Thoracic aorta endothelial cell (primary cell): ENCODE data around the gene SPRYD4. TPM values are rescaled to one million over a fixed set of nuclear protein-coding genes. Genes with fewer than 3 reads are reported as not detected.

ENCODE experiments used
- total RNA-seq: library from RNA; depleted of rRNA; stranded (reverse); fragments of >200 nt; gene quantifications from 2 replicates; pipeline ENCODE4 v1.2.3, GENCODE V29; 2012

Gene SPRYD4
- 2.6 and 2.7 TPM in 2 replicates for total RNA-seq

DNA sequence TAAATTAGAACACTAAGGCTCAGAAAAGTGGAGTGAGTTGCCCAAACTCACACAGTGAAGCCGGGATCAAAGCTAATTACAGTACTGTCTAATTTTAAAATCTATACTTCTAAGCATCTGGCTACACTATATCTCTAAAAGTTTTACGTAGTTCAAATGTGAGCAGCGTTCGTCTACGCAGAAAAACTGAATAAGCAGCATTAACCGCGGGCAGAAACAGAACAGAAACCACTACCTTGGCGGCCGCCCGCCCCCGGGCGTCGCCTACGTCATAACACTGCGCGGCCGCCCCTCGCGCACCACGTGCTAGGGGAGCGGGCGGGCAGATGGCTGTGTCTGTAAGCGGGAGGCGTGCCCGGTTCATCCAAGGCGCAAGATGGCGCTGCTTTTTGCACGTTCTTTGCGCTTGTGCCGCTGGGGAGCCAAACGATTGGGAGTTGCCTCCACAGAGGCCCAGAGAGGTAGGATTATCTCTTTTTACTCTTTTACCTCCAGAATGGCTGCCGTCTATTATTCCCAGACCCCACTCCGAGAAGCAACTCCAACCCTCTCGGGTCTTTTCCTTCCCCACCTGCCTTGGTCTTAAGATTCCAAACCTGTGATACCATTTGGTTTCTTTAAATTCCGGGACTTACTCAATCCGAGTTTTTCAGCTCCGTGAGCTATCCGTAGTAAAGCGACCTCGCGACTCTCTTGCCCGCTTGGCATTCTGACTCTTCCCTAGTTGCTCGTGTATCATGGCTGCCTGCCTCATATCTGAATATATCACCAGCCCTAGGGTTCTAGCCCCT, at the start of gene SPRYD4:
TSS of gene SPRYD4 (plus strand) at position 363 of the 791 bp plus-strand sequence. CDS start at position 377, 14 bp downstream.

DNA sequence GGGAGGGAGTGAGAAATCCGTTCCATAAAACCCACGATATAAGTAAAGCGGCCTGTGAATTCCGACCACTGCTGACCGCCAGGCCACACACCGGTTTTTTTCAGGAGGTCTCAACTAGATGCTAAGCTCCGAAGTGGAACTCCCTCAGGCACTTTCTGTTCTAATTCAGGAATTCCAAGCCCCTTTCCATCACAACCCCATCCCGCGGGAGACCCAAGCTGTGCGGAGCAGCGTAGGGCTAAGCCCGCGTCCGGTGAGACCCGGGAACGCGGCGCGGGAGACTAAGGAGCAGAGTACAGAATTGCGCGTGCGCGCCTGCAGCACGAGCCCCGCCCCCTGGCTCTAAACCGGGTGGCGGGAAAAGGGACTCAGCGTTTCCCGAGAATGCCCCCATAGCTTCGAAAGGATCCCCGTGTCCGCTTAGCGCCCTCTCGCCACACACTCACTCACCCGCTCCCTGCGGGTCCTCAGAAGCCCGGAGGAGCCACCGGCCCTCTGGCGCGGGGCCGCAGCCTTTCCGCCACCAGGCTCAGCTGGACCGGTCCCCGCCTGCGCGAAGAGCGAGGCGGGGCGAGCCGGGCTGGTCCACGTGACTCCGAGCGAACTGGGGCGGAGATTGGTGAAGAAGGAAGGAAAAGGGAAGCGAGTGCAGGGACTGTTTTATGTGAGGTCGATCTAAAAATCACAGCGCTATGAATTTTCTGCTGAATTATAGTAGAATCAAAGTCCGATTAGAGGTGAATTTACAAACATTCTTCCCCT, 19.3 kb upstream of the SPRYD4 start, which contains the start of gene TIMELESS:
TSS of gene TIMELESS (minus strand) at position 567 of the 762 bp plus-strand sequence. CDS start 15,256 bp downstream, outside the sequence.

DNA sequence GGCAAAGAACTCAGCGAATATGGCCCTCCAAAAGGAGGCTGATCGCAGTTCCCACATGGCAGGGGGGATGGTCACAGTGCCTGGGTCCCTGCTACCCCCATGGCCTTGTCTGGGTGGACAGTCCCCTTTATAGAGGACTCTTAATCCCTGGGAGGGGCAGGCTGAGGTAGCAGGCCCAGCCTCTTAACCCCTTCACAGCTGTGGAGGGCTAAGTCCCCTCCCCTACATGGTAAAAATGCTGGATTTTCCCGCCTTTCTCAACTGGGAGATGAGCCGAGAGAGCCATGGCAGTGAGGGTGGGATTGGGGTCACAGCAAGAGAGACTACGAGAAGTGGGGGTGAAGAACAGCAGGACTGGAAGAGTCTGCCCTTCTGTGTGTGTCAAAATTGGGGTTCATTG, 13.8 kb upstream of the SPRYD4 start, which contains the start of gene MIP:
TSS of gene MIP (minus strand) at position 101 of the 400 bp plus-strand sequence. CDS start at position 57, 44 bp downstream.

DNA sequence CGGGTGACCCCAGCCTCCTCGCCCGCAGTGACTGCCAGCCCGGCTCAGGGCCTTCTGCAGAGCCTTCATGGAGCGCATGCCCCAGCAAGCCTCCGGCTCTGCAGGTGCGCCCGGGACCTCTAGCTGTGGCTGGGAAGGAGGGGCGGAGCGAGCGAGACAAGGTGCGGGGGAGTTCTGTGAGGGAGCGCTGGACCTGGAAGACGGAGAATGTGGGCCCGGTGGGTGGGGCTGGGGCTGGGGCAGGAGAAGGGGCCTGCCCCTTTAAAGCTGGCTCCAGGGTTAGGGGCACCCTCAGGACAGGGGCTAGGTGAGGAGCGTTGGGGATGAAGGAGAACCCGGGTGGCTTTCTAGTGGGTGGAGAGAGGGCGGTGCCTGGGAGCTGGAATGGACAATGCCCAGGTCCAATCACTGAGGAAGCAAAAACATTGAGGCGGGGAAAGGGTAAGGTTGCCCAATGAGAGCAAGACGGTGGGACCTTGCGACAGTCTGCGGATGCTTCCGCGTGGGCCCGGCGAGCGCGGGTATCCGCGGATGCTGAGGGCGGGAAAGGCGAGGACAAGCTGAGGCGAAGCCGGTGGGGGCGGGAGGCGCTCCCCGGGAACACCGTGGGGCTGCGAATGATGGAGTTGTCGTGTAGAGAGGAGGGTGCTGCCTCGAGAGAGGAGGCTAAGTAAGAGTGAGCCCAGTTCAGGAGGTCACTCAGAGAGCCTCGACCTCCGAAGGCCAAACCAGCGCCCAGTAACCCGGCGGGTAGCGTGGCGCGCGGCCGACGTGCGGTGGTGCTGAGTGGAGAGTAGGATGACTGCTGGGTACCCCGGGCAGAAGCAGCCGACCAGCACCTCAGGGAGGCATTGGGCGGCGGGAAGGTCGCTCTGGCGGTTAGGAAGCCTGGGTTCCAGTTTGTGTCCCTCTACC, 19.9 kb downstream of the SPRYD4 start, which contains the start of gene GLS2:
TSS of gene GLS2 (minus strand) at position 121 of the 915 bp plus-strand sequence. CDS start at position 78, 43 bp downstream.

DNA sequence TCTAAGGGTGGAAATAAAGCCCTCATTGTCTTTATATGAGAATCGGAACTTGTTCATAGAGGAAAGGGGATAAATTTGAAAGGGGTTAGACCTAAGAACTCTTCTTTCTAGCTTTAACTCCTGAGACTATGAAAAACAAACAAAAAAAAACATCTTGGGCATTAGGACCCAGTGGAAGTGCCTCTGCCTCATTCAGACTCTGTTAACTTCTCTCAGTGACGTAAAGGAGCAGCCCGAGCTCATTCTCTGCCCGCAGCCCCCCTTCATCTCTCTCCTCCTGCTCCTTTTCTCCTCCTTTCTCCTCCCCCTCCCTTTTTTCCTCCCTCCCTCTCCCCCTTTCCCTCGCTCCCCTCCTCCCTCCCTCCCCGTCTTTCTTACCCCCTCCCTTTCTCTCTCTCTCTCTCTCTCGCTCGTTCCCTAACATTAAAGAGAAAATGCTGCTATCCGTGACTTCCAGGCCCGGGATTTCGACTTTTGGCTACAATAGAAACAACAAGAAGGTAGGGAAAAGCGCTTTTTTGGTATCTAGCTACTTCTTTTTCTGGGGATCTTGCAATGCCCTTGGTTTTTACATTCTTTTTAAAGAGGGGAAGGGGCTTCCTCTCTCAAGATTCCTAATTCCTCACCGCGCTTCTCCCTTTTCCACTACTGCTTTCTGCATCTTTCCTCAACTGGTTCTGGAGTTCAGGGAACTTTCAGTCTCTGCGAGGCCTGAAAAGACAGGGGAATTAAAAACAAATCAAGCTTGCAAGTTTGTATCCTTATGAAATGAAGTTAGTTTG, 53.4 kb downstream of the SPRYD4 start, which contains the start of gene RBMS2:
TSS of gene RBMS2 (plus strand) at position 231 of the 782 bp plus-strand sequence. CDS start at position 435, 204 bp downstream.

Other genes starting within 250 kb of the SPRYD4 start
- 95.6 and 123 TPM in 2 replicates for gene RNF41, start 246.7 kb upstream of the SPRYD4 start, total RNA-seq
- 30.7 and 34.0 TPM in 2 replicates for gene NABP2, start 244.2 kb upstream of the SPRYD4 start, total RNA-seq
- not detected in 2 replicates for gene SLC39A5, start 238.5 kb upstream of the SPRYD4 start, total RNA-seq
- 19.9 and 25.0 TPM in 2 replicates for gene ANKRD52, start 210.2 kb upstream of the SPRYD4 start, total RNA-seq
- gene COQ10A, start 201.6 kb upstream of the SPRYD4 start, total RNA-seq = 8.6 and 9.2 TPM in 2 replicates
- gene CS, start 168.2 kb upstream of the SPRYD4 start, total RNA-seq = 238 and 262 TPM in 2 replicates
- gene CNPY2, start 152.6 kb upstream of the SPRYD4 start, total RNA-seq = 86.9 and 93.8 TPM in 2 replicates
- 13.3 and 18.8 TPM in 2 replicates for gene PAN2, start 134.6 kb upstream of the SPRYD4 start, total RNA-seq
- gene IL23A, start 129.7 kb upstream of the SPRYD4 start, total RNA-seq = not detected in 2 replicates
- gene STAT2, start 108.5 kb upstream of the SPRYD4 start, total RNA-seq = 67.8 and 71.0 TPM in 2 replicates
- not detected in 2 replicates for gene APOF, start 105.7 kb upstream of the SPRYD4 start, total RNA-seq
- 14.6 and 17.9 TPM in 2 replicates for gene TIMELESS, start 19.2 kb upstream of the SPRYD4 start, total RNA-seq
- gene MIP, start 13.9 kb upstream of the SPRYD4 start, total RNA-seq = not detected in 2 replicates
- gene GLS2, start 19.6 kb downstream of the SPRYD4 start, total RNA-seq = 0.13 and 0.22 TPM in 2 replicates
- gene RBMS2, start 53.2 kb downstream of the SPRYD4 start, total RNA-seq = 43.8 and 53.7 TPM in 2 replicates
- 54.4 and 69.6 TPM in 2 replicates for gene BAZ2A, start 161.7 kb downstream of the SPRYD4 start, total RNA-seq
- gene ATP5F1B, start 177.4 kb downstream of the SPRYD4 start, total RNA-seq = 679 and 680 TPM in 2 replicates
- 210 and 239 TPM in 2 replicates for gene PTGES3, start 219.7 kb downstream of the SPRYD4 start, total RNA-seq